ENCODE measurements around the gene LARP4B. TPM values are rescaled to one million over a fixed set of nuclear protein-coding genes. Genes with fewer than 3 reads are reported as not detected.
A peak's percentile ranks its signal among the peaks of the same experiment; 100 is the strongest.

LARP4B gene
- total and polyA plus RNA-seq, 2 of the 13 experiments (the other 11 are each of a cell fraction or from before 2014, with no cell fraction given) = 19.5 to 30.2 TPM

- TF ChIP-seq KIAA2018 (CRISPR knock-in tag; IDR thresholded peaks at IDR 0.05; ENCODE audit: borderline replicate concordance) (no peak), SMAD3 (CRISPR knock-in tag; IDR thresholded peaks at IDR 0.05) (no peak), KAT7 (CRISPR knock-in tag; IDR thresholded peaks at IDR 0.05; ENCODE audit: borderline replicate concordance) (peak; percentile 43; the same call in 1 of the 2 replicates), DMTF1 (CRISPR knock-in tag; IDR thresholded peaks at IDR 0.05) (no peak), ATRX (CRISPR knock-in tag; IDR thresholded peaks at IDR 0.05; ENCODE audit: borderline replicate concordance) (no peak), ZNF430 (CRISPR knock-in tag; IDR thresholded peaks at IDR 0.05) (no peak; the same call in 1 of the 2 replicates), ZNF841 (CRISPR knock-in tag; IDR thresholded peaks at IDR 0.05; ENCODE audit: borderline replicate concordance) (no peak), ATF2 (CRISPR knock-in tag; IDR thresholded peaks at IDR 0.05) (no peak), ZNF232 (CRISPR knock-in tag; IDR thresholded peaks at IDR 0.05; ENCODE audit: borderline replicate concordance) (no peak)
- TF ChIP-seq, protein P1, sequence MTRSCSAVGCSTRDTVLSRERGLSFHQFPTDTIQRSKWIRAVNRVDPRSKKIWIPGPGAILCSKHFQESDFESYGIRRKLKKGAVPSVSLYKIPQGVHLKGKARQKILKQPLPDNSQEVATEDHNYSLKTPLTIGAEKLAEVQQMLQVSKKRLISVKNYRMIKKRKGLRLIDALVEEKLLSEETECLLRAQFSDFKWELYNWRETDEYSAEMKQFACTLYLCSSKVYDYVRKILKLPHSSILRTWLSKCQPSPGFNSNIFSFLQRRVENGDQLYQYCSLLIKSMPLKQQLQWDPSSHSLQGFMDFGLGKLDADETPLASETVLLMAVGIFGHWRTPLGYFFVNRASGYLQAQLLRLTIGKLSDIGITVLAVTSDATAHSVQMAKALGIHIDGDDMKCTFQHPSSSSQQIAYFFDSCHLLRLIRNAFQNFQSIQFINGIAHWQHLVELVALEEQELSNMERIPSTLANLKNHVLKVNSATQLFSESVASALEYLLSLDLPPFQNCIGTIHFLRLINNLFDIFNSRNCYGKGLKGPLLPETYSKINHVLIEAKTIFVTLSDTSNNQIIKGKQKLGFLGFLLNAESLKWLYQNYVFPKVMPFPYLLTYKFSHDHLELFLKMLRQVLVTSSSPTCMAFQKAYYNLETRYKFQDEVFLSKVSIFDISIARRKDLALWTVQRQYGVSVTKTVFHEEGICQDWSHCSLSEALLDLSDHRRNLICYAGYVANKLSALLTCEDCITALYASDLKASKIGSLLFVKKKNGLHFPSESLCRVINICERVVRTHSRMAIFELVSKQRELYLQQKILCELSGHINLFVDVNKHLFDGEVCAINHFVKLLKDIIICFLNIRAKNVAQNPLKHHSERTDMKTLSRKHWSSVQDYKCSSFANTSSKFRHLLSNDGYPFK (CRISPR knock-in tag; IDR thresholded peaks at IDR 0.05; ENCODE audit: borderline replicate concordance) = no peak
- TF ChIP-seq, protein P2, sequence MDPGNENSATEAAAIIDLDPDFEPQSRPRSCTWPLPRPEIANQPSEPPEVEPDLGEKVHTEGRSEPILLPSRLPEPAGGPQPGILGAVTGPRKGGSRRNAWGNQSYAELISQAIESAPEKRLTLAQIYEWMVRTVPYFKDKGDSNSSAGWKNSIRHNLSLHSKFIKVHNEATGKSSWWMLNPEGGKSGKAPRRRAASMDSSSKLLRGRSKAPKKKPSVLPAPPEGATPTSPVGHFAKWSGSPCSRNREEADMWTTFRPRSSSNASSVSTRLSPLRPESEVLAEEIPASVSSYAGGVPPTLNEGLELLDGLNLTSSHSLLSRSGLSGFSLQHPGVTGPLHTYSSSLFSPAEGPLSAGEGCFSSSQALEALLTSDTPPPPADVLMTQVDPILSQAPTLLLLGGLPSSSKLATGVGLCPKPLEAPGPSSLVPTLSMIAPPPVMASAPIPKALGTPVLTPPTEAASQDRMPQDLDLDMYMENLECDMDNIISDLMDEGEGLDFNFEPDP (CRISPR knock-in tag; conservative IDR thresholded peaks at IDR 0.05) = no peak
These were observed 42.7 kb upstream of the LARP4B start (continued) for GRCh38 chr10:974038-974784.
